Neural cell (in vitro differentiated cells): ENCODE results near the gene ZNF516. TPM values are rescaled to one million over a fixed set of nuclear protein-coding genes. Genes with fewer than 3 reads are reported as not detected.

ENCODE experiments used
- H2AFZ ChIP-seq: fragments of 200-600, 300-800 bp; sonication (generic), shearing (Covaris generic); 2 replicates; pipeline ENCODE4 v1.6.0; 2014; ENCODE audit warnings: low read depth, mild to moderate bottlenecking, antibody characterized with exemption, low read length, moderate library complexity
- H3F3A ChIP-seq: fragments of 200-600 bp; shearing (Covaris generic); 2 replicates; pipeline ENCODE4 v1.6.1; 2016; ENCODE audit warnings: mild to moderate bottlenecking, moderate library complexity, mixed read lengths, antibody characterized with exemption, low read length; ENCODE audit not compliant: insufficient read depth, poor library complexity, severe bottlenecking
- H3K27ac ChIP-seq: fragments of 200-600, 300-800 bp; sonication (generic), shearing (Covaris generic); 2 replicates; pipeline ENCODE4 v1.5.1; 2014; ENCODE audit warnings: mild to moderate bottlenecking, low read length, moderate library complexity
- H3K27me3 ChIP-seq: fragments of 300-800, 200-600 bp; sonication (generic), shearing (Covaris generic); 2 replicates; pipeline ENCODE4 v1.6.0; 2014; ENCODE audit warnings: mild to moderate bottlenecking, low read depth, low read length, moderate library complexity; ENCODE audit not compliant: insufficient read depth
- H3K36me3 ChIP-seq: fragments of 300-800, 200-600 bp; sonication (generic), shearing (Covaris generic); 2 replicates; pipeline ENCODE4 v1.5.1; 2014; ENCODE audit warnings: mild to moderate bottlenecking, antibody characterized with exemption, low read length, moderate library complexity; ENCODE audit not compliant: insufficient read depth
- H3K4me2 ChIP-seq: fragments of 300-800, 200-600 bp; sonication (generic), shearing (Covaris generic); 2 replicates; pipeline ENCODE4 v1.6.0; 2014; ENCODE audit warnings: mild to moderate bottlenecking, low read length
- H3K4me3 ChIP-seq: fragments of 300-800, 200-600 bp; sonication (generic), shearing (Covaris generic); 2 replicates; pipeline ENCODE4 v1.5.1; 2014; ENCODE audit warnings: mild to moderate bottlenecking, low read length, moderate library complexity
- H3K79me2 ChIP-seq: fragments of 200-600 bp; shearing (Covaris generic); replicated peaks from 2 replicates; pipeline ENCODE4 v1.6.0; 2014; ENCODE audit warnings: mild to moderate bottlenecking, low read length, moderate library complexity; ENCODE audit not compliant: insufficient read depth
- H3K9ac ChIP-seq: fragments of 300-800, 200-600 bp; sonication (generic), shearing (Covaris generic); 2 replicates; pipeline ENCODE4 v1.6.1; 2016; ENCODE audit warnings: mild to moderate bottlenecking, low read length, mixed read lengths
- H3K9me2 ChIP-seq: fragments of 200-600 bp; shearing (Covaris generic); 2 replicates; pipeline ENCODE4 v1.6.1; 2016; ENCODE audit warnings: mild to moderate bottlenecking, low read length, mixed read lengths; ENCODE audit not compliant: insufficient read depth
- H3K9me3 ChIP-seq: fragments of 200-600, 300-800 bp; sonication (generic), shearing (Covaris generic); 2 replicates; pipeline ENCODE4 v1.6.1; 2016; ENCODE audit warnings: mild to moderate bottlenecking, mixed run types, low read length, moderate library complexity, mixed read lengths
- H4K20me1 ChIP-seq: fragments of 200-600 bp; shearing (Covaris generic); 2 replicates; pipeline ENCODE4 v1.6.1; 2016; ENCODE audit warnings: mild to moderate bottlenecking, mixed run types; ENCODE audit not compliant: insufficient read depth
- EP300 ChIP-seq: fragments of 450-650 bp; conservative IDR thresholded peaks from 2 replicates; pipeline ENCODE4 v1.6.1; 2014; ENCODE audit warnings: antibody characterized with exemption, mild to moderate bottlenecking, moderate library complexity; ENCODE audit not compliant: poor library complexity, severe bottlenecking
- EZH2 ChIP-seq: fragments of 200-600, 300-800 bp; shearing (Covaris generic), sonication (generic); IDR thresholded peaks from 2 replicates; pipeline ENCODE4 v1.6.1; 2014; ENCODE audit warnings: antibody characterized with exemption, low read length, borderline replicate concordance, mild to moderate bottlenecking; ENCODE audit not compliant: insufficient read depth, poor library complexity, severe bottlenecking
- MXI1 ChIP-seq: fragments of 450-650 bp; conservative IDR thresholded peaks from 2 replicates; pipeline ENCODE4 v1.6.1; 2014; ENCODE audit warnings: antibody characterized with exemption, mild to moderate bottlenecking; ENCODE audit not compliant: poor library complexity, severe bottlenecking
- POLR2AphosphoS5 ChIP-seq: IDR thresholded peaks from 2 replicates; pipeline ENCODE4 v1.6.1; 2012
- RAD21 ChIP-seq: fragments of 450-650 bp; conservative IDR thresholded peaks from 2 replicates; pipeline ENCODE4 v1.6.1; 2014; ENCODE audit warnings: antibody characterized with exemption, mild to moderate bottlenecking, moderate library complexity
- SMC3 ChIP-seq: fragments of 450-650 bp; conservative IDR thresholded peaks from 2 replicates; pipeline ENCODE4 v1.6.1; 2014; ENCODE audit warnings: antibody characterized with exemption, mild to moderate bottlenecking, moderate library complexity; ENCODE audit not compliant: poor library complexity
- TAF1 ChIP-seq: IDR thresholded peaks from 2 replicates; pipeline ENCODE4 v1.6.1; 2012; ENCODE audit warnings: low read depth
- polyA plus RNA-seq: library from polyadenylated mRNA; depleted of rRNA; stranded (reverse); fragments of >200 nt; gene quantifications from 2 replicates; pipeline ENCODE4 v1.2.3, GENCODE V29; 2014
- TF ChIP-seq, protein P1 (sequence below): IDR thresholded peaks from 2 replicates; pipeline ENCODE4 v1.6.1; 2012; ENCODE audit warnings: borderline replicate concordance
- TF ChIP-seq, protein P2 (sequence below): fragments of 450-650 bp; IDR thresholded peaks from 2 replicates; pipeline ENCODE4 v1.5.1; 2014; ENCODE audit warnings: antibody characterized with exemption, mild to moderate bottlenecking, moderate library complexity; ENCODE audit not compliant: poor library complexity, severe bottlenecking

ZNF516 gene
- polyA plus RNA-seq, 1 donor from 2014 or later: 11.5 TPM

- H3F3A ChIP-seq: no peaks in the 10 kb centered on the region
- H3K9ac ChIP-seq: no peak overlapping the region
- H4K20me1 ChIP-seq: no peaks in the 10 kb centered on the region
- no peaks in the 10 kb centered on the region for H3K9me3 ChIP-seq
- H3K4me2 ChIP-seq: no peak overlapping the region
- H3K27ac ChIP-seq: no peak overlapping the region
- H3K4me3 ChIP-seq: peak overlapping the region; percentile 45
- H3K36me3 ChIP-seq: no peaks in the 10 kb centered on the region
- H3K9me2 ChIP-seq: no peaks in the 10 kb centered on the region
- peaks cover 7% of the 10 kb centered on the region for H3K27me3 ChIP-seq
- TF ChIP-seq EZH2 (no peak), TAF1 (no peak), EP300 (no peak), MXI1 (no peak), SMC3 (no peak), POLR2AphosphoS5 (no peak), RAD21 (no peak)
- TF ChIP-seq, protein P1, sequence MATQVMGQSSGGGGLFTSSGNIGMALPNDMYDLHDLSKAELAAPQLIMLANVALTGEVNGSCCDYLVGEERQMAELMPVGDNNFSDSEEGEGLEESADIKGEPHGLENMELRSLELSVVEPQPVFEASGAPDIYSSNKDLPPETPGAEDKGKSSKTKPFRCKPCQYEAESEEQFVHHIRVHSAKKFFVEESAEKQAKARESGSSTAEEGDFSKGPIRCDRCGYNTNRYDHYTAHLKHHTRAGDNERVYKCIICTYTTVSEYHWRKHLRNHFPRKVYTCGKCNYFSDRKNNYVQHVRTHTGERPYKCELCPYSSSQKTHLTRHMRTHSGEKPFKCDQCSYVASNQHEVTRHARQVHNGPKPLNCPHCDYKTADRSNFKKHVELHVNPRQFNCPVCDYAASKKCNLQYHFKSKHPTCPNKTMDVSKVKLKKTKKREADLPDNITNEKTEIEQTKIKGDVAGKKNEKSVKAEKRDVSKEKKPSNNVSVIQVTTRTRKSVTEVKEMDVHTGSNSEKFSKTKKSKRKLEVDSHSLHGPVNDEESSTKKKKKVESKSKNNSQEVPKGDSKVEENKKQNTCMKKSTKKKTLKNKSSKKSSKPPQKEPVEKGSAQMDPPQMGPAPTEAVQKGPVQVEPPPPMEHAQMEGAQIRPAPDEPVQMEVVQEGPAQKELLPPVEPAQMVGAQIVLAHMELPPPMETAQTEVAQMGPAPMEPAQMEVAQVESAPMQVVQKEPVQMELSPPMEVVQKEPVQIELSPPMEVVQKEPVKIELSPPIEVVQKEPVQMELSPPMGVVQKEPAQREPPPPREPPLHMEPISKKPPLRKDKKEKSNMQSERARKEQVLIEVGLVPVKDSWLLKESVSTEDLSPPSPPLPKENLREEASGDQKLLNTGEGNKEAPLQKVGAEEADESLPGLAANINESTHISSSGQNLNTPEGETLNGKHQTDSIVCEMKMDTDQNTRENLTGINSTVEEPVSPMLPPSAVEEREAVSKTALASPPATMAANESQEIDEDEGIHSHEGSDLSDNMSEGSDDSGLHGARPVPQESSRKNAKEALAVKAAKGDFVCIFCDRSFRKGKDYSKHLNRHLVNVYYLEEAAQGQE: no peak
- TF ChIP-seq, protein P2, sequence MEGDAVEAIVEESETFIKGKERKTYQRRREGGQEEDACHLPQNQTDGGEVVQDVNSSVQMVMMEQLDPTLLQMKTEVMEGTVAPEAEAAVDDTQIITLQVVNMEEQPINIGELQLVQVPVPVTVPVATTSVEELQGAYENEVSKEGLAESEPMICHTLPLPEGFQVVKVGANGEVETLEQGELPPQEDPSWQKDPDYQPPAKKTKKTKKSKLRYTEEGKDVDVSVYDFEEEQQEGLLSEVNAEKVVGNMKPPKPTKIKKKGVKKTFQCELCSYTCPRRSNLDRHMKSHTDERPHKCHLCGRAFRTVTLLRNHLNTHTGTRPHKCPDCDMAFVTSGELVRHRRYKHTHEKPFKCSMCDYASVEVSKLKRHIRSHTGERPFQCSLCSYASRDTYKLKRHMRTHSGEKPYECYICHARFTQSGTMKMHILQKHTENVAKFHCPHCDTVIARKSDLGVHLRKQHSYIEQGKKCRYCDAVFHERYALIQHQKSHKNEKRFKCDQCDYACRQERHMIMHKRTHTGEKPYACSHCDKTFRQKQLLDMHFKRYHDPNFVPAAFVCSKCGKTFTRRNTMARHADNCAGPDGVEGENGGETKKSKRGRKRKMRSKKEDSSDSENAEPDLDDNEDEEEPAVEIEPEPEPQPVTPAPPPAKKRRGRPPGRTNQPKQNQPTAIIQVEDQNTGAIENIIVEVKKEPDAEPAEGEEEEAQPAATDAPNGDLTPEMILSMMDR: no peak
- no peaks in the 10 kb centered on the region for H3K79me2 ChIP-seq
- no peak overlapping the region for H2AFZ ChIP-seq
Measured at GRCh38 chr18:76518860-76519538, 24.0 kb upstream of the ZNF516 start.

GRCh38 chr18:76518123-76518859 is 23.2 kb upstream of the ZNF516 start:
- H2AFZ ChIP-seq: peak overlapping the region; percentile 16
- H3K9me2 ChIP-seq: no peaks in the 10 kb centered on the region
- H3K79me2 ChIP-seq: no peaks in the 10 kb centered on the region
- H3F3A ChIP-seq: no peaks in the 10 kb centered on the region
- TF ChIP-seq, protein P2: no peak
- TF ChIP-seq EP300 (no peak), TAF1 (no peak), MXI1 (no peak), RAD21 (no peak), POLR2AphosphoS5 (no peak), EZH2 (no peak), SMC3 (no peak)
- TF ChIP-seq, protein P1: no peak
- peaks cover 7% of the 10 kb centered on the region for H3K27me3 ChIP-seq
- no peak overlapping the region for H3K27ac ChIP-seq
- H3K9me3 ChIP-seq: no peaks in the 10 kb centered on the region
- H3K4me3 ChIP-seq: peak overlapping the region; percentile 45
- no peak overlapping the region for H3K9ac ChIP-seq
- H3K4me2 ChIP-seq: no peak overlapping the region
- no peaks in the 10 kb centered on the region for H3K36me3 ChIP-seq
- H4K20me1 ChIP-seq: no peaks in the 10 kb centered on the region
